ENCODE data around the gene SRRM4. TPM values are rescaled to one million over a fixed set of nuclear protein-coding genes. Genes with fewer than 3 reads are reported as not detected.

SRRM4 gene
- total RNA-seq, 2 experiments from 2014 or later = not detected

- no peak for ATAC-seq
- no peaks in the 10 kb centered on the region for H3K9me3 Mint-ChIP-seq (ENCODE audit: insufficient read depth)
- H3K4me1 Mint-ChIP-seq (ENCODE audit: low read depth) = no peaks in the 10 kb centered on the region
- CTCF ChIA-PET = no interaction called here
- DNase-seq = no peak
- POLR2A ChIA-PET = no interaction called here
- no peaks in the 10 kb centered on the region for H3K36me3 Mint-ChIP-seq (ENCODE audit: low read depth)
- H3K27me3 Mint-ChIP-seq (ENCODE audit: low read depth) = no peaks in the 10 kb centered on the region
- H3K27ac Mint-ChIP-seq = no peak overlapping the region
- H3K4me3 Mint-ChIP-seq = no peak overlapping the region
These were observed 225.8 kb downstream of the SRRM4 start for GRCh38 chr12:119207063-119207560.

GRCh38 chr12:119208626-119209061, 227.3 kb downstream of the SRRM4 start:
- Mint-ChIP-seq H3K27ac (no peak overlapping the region), H3K4me3 (no peak overlapping the region), H3K9me3 (ENCODE audit: insufficient read depth) (no peaks in the 10 kb centered on the region), H3K27me3 (ENCODE audit: low read depth) (no peaks in the 10 kb centered on the region), H3K4me1 (ENCODE audit: low read depth) (no peaks in the 10 kb centered on the region), H3K36me3 (ENCODE audit: low read depth) (no peaks in the 10 kb centered on the region)
- DNase-seq (no peak), ATAC-seq (no peak)
- ChIA-PET POLR2A (no interaction called here), CTCF (no interaction called here)

GRCh38 chr12:119211884-119212283, 230.5 kb downstream of the SRRM4 start:
- CTCF ChIA-PET = no interaction called here
- no peak for ATAC-seq
- no peaks in the 10 kb centered on the region for H3K36me3 Mint-ChIP-seq (ENCODE audit: low read depth)
- H3K27ac Mint-ChIP-seq = no peak overlapping the region
- no peaks in the 10 kb centered on the region for H3K4me1 Mint-ChIP-seq (ENCODE audit: low read depth)
- no peaks in the 10 kb centered on the region for H3K9me3 Mint-ChIP-seq (ENCODE audit: insufficient read depth)
- DNase-seq = no peak
- H3K4me3 Mint-ChIP-seq = no peak overlapping the region
- POLR2A ChIA-PET = no interaction called here
- H3K27me3 Mint-ChIP-seq (ENCODE audit: low read depth) = no peaks in the 10 kb centered on the region

Other genes with a start within 250 kb of the SRRM4 start
- not detected for gene HSPB8, start 197.4 kb downstream of the SRRM4 start, total RNA-seq

Measured in activated CD8-positive, alpha-beta T cell treated with anti-CD3 and anti-CD28 coated beads, Interleukin-2, amount 10 ng/mL, durations not matched to agents 7 days and 5 days (primary cell).